Measurements from ENCODE around the gene BNC2.

The BNC2 gene

DNA sequence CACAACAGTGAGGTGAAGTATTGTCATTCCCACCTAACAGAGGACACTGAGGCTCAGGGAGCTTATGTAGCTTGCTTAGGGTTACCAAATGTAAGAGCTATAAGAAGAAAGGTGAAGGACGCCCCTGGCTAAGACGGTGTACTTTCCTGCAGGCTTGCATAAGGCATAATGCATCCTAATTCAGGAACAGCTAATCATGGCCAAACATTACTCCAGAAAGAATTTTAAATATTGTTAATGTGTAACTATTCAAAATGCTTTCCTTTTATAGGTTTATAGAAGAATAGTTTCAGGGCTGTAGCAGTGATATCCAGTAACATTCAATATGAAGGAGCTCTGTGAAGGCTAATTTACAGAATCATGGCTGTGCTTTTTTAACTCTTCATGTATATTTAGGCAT lies 479.1 kb downstream of the BNC2 start:
- no peaks in the 10 kb centered on the region for H3K27me3 ChIP-seq (ENCODE audit: control insufficient read depth, insufficient read depth, low read length)
- no peaks in the 10 kb centered on the region for H3K4me1 ChIP-seq (ENCODE audit: control insufficient read depth, insufficient read depth, low read length)
- peaks cover 8% of the 10 kb centered on the region for H3K9me3 ChIP-seq (ENCODE audit: control insufficient read depth, low read length)
- H3K9ac ChIP-seq (ENCODE audit: low read length): no peak overlapping the region
- H3K4me3 ChIP-seq (ENCODE audit: low read length): no peak overlapping the region
- no peaks in the 10 kb centered on the region for H3K36me3 ChIP-seq (ENCODE audit: control insufficient read depth, insufficient read depth, low read length)

DNA sequence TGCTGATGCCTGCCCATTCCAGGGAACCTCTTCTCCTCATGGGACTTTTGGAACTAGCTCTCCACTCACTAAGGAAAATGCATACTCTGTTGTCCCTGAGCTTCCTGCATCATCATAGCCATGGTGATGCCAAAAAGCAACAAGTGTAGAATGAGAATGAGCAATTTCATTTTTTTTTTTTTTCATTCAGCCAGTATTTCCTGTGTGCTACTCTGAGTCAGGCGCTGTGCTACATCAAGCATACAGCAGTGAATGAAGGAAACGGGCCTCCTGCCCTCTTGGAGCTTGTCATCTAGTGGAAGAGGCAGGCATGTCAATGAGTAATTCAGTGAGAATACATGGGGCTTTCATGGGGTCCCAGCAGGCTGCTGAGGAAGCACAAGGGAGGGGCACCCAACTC lies 483.1 kb downstream of the BNC2 start:
- Histone ChIP-seq H3K9ac (ENCODE audit: low read length) (no peak overlapping the region), H3K4me3 (ENCODE audit: low read length) (no peak overlapping the region), H3K4me1 (ENCODE audit: control insufficient read depth, insufficient read depth, low read length) (no peaks in the 10 kb centered on the region), H3K27me3 (ENCODE audit: control insufficient read depth, insufficient read depth, low read length) (no peaks in the 10 kb centered on the region), H3K36me3 (ENCODE audit: control insufficient read depth, insufficient read depth, low read length) (no peaks in the 10 kb centered on the region), H3K9me3 (ENCODE audit: control insufficient read depth, low read length) (no peaks in the 10 kb centered on the region)

DNA sequence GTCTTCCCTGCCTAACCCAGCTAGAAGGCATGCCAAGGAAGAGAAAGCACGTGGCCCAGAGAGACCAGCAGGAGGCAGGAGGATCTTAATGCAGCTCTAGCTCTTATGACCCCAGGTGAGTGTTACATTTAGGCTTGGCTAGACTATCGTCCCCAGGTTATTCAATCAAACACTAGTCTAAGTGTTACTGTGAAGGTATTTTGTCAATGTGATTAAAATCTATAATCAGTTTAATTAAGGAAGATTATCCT lies 483.7 kb downstream of the BNC2 start:
- H3K9ac ChIP-seq (ENCODE audit: low read length): no peak overlapping the region
- H3K9me3 ChIP-seq (ENCODE audit: control insufficient read depth, low read length): no peaks in the 10 kb centered on the region
- no peaks in the 10 kb centered on the region for H3K36me3 ChIP-seq (ENCODE audit: control insufficient read depth, insufficient read depth, low read length)
- H3K27me3 ChIP-seq (ENCODE audit: control insufficient read depth, insufficient read depth, low read length): no peaks in the 10 kb centered on the region
- no peaks in the 10 kb centered on the region for H3K4me1 ChIP-seq (ENCODE audit: control insufficient read depth, insufficient read depth, low read length)
- no peak overlapping the region for H3K4me3 ChIP-seq (ENCODE audit: low read length)

DNA sequence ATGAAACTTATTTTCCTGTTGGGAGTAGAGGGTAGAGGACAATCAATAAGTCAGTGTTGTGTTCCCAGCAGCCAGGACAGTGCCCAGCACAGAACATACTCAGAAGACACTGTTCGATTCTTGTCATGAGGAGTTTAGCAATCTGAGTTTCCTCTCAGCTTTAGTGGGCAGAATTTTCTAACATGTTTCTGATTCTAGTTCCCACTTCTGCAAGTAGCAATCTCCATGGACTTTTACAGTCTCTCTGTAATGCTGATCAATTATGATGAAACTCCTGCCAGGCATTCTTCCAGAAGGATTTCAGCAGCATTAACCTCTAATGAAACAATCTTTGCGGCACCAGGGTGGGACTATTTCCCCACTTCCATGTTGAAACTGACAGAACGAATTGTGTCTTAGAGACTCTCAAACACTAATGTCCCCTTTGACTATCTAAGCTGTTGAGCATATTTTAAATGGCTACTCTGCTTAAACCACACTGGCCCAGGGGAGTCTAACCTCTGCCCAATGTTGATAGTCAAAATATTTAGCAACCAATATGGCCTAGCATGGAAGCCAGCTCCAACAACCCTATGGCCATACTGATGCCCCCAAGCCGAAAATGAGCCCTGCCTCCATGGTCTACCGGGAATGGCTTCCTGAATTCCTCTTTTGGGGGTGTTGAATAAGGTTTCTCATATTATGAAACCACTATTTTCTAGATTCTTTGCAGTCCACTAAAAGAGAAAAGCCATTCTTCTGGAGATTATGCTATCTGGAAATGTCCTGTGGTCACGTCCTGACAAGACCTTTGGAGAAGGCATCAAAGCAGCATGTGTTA lies 484.3 kb downstream of the BNC2 start:
- no peaks in the 10 kb centered on the region for H3K36me3 ChIP-seq (ENCODE audit: control insufficient read depth, insufficient read depth, low read length)
- no peaks in the 10 kb centered on the region for H3K27me3 ChIP-seq (ENCODE audit: control insufficient read depth, insufficient read depth, low read length)
- H3K9ac ChIP-seq (ENCODE audit: low read length): no peak overlapping the region
- no peak overlapping the region for H3K4me3 ChIP-seq (ENCODE audit: low read length)
- H3K9me3 ChIP-seq (ENCODE audit: control insufficient read depth, low read length): no peaks in the 10 kb centered on the region
- H3K4me1 ChIP-seq (ENCODE audit: control insufficient read depth, insufficient read depth, low read length): no peaks in the 10 kb centered on the region

DNA sequence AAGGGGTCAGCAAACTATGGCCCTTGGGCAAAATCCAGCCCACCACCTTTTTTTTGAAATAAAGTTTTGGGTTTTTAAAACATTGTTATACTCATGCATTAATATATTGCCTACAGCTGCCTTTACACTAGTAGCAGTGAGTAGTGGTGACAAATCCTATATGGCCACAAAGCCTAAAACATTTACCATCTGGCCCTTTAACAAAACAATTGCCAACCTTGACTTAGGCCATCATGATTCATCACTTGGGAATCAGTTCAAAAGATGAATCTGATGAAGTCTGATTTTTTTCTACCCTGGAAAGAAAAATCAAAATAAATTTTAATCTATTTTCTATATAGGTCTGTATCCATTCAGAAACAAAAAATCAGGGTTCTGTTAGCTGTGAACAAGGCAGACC lies 484.9 kb downstream of the BNC2 start:
- H3K27me3 ChIP-seq (ENCODE audit: control insufficient read depth, insufficient read depth, low read length): no peaks in the 10 kb centered on the region
- H3K4me1 ChIP-seq (ENCODE audit: control insufficient read depth, insufficient read depth, low read length): no peaks in the 10 kb centered on the region
- no peak overlapping the region for H3K9ac ChIP-seq (ENCODE audit: low read length)
- no peaks in the 10 kb centered on the region for H3K36me3 ChIP-seq (ENCODE audit: control insufficient read depth, insufficient read depth, low read length)
- no peak overlapping the region for H3K4me3 ChIP-seq (ENCODE audit: low read length)
- no peaks in the 10 kb centered on the region for H3K9me3 ChIP-seq (ENCODE audit: control insufficient read depth, low read length)

DNA sequence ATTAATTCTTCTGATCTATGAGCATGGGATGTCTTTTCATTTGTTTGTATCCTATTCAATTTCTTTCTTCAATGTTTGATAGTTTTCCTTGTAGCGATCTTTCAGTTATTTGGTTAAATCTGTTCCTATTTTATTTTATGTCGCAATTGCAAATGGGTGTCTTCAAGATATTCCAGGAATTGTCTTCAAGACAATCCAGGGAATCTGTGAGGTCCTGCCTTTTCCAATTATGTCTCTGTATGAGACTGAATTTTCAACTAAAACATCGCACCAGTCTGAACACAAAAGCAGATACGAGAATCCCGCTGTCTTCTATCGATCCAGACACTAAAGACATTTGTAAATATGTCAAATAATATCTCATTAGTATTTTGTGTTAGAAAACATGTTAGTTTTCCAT lies 485.5 kb downstream of the BNC2 start:
- no peaks in the 10 kb centered on the region for H3K27me3 ChIP-seq (ENCODE audit: control insufficient read depth, insufficient read depth, low read length)
- no peak overlapping the region for H3K4me3 ChIP-seq (ENCODE audit: low read length)
- H3K4me1 ChIP-seq (ENCODE audit: control insufficient read depth, insufficient read depth, low read length): no peaks in the 10 kb centered on the region
- H3K9ac ChIP-seq (ENCODE audit: low read length): no peak overlapping the region
- H3K36me3 ChIP-seq (ENCODE audit: control insufficient read depth, insufficient read depth, low read length): no peaks in the 10 kb centered on the region
- no peaks in the 10 kb centered on the region for H3K9me3 ChIP-seq (ENCODE audit: control insufficient read depth, low read length)

DNA sequence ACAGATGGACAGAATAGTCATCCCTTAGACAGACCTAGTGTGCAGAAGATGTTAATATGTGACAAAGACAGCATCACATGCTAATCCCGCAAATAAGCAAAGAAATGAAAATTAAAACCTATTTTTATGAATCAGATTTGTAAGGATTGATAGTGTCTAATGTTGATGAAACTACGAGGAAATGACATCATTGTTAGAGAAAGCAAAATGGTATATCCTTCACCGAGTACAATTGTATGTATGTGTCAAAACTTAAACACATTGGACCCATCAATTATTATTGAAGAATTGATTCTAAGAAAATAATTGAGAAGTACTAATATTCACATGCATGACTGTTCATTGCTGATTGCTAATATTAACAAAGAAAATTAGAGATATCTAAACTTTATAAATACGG lies 493.2 kb downstream of the BNC2 start:
- no peak overlapping the region for H3K9ac ChIP-seq (ENCODE audit: low read length)
- no peaks in the 10 kb centered on the region for H3K4me1 ChIP-seq (ENCODE audit: control insufficient read depth, insufficient read depth, low read length)
- no peaks in the 10 kb centered on the region for H3K9me3 ChIP-seq (ENCODE audit: control insufficient read depth, low read length)
- H3K4me3 ChIP-seq (ENCODE audit: low read length): no peak overlapping the region
- H3K36me3 ChIP-seq (ENCODE audit: control insufficient read depth, insufficient read depth, low read length): no peaks in the 10 kb centered on the region
- no peaks in the 10 kb centered on the region for H3K27me3 ChIP-seq (ENCODE audit: control insufficient read depth, insufficient read depth, low read length)

DNA sequence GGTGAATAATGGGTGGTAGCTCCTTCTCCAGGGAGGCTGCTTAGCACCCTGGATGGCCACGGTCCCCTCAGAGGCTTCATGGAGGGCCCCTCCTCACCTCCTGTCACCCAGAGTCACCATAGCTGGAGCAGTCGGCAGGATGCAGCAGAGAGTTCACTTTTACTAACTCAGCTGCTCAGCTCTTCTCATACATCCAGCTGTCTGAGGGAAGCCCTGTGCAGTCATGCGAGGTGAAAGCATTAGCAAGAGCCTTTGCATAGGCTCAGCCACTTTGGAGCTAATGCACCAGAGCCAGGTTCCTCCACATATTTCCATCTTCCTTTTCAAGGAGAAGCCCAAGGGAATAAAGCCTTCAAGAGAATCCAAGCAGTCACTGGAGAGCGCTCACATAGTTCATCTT lies 499.2 kb downstream of the BNC2 start:
- no peak overlapping the region for H3K4me3 ChIP-seq (ENCODE audit: low read length)
- no peak overlapping the region for H3K9ac ChIP-seq (ENCODE audit: low read length)
- no peaks in the 10 kb centered on the region for H3K4me1 ChIP-seq (ENCODE audit: control insufficient read depth, insufficient read depth, low read length)
- H3K27me3 ChIP-seq (ENCODE audit: control insufficient read depth, insufficient read depth, low read length): no peaks in the 10 kb centered on the region
- no peaks in the 10 kb centered on the region for H3K36me3 ChIP-seq (ENCODE audit: control insufficient read depth, insufficient read depth, low read length)
- no peaks in the 10 kb centered on the region for H3K9me3 ChIP-seq (ENCODE audit: control insufficient read depth, low read length)

DNA sequence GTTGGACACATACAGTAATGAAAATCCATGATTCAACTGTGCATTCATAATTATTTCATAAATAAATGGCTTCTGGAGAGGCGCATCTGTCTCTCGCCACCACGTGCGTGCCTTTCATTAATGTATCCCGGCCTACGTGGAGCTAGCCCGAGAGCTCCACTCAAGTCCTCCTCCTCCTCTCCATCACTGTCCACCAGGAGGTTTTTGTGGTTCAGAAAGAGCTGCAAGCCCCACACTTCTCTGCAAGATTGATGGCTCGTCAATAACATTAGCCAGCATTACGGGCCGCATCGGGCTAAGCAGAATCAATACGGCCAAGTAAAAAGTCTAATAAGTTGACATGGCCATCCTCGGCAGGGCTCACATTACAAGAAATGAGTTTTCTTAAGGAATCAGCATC lies 499.8 kb downstream of the BNC2 start:
- Histone ChIP-seq H3K9me3 (ENCODE audit: control insufficient read depth, low read length) (no peaks in the 10 kb centered on the region), H3K27me3 (ENCODE audit: control insufficient read depth, insufficient read depth, low read length) (no peaks in the 10 kb centered on the region), H3K4me1 (ENCODE audit: control insufficient read depth, insufficient read depth, low read length) (no peaks in the 10 kb centered on the region), H3K9ac (ENCODE audit: low read length) (no peak overlapping the region), H3K4me3 (ENCODE audit: low read length) (no peak overlapping the region), H3K36me3 (ENCODE audit: control insufficient read depth, insufficient read depth, low read length) (no peaks in the 10 kb centered on the region)

DNA sequence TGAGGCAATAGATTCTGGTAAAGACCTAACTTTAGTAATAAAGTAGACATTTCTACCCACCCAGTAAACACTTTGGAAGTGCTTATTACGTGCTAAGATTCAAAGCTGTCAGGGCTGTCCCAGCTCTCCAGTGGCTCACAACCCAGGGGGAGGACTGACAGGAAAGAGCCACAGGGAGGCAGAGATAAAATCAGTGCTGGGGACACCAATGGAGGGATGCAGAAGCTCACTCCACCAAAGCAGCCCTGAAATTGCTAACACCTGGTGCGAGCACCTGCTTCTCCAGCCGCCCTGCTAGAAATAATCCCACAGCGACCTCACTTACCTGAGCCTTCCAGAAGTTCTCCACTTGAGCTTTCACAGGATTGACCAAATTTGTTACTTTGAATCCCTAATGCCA lies 501.0 kb downstream of the BNC2 start:
- no peaks in the 10 kb centered on the region for H3K27me3 ChIP-seq (ENCODE audit: control insufficient read depth, insufficient read depth, low read length)
- H3K4me1 ChIP-seq (ENCODE audit: control insufficient read depth, insufficient read depth, low read length): no peaks in the 10 kb centered on the region
- H3K9me3 ChIP-seq (ENCODE audit: control insufficient read depth, low read length): no peaks in the 10 kb centered on the region
- H3K9ac ChIP-seq (ENCODE audit: low read length): no peak overlapping the region
- H3K36me3 ChIP-seq (ENCODE audit: control insufficient read depth, insufficient read depth, low read length): no peaks in the 10 kb centered on the region
- H3K4me3 ChIP-seq (ENCODE audit: low read length): no peak overlapping the region

DNA sequence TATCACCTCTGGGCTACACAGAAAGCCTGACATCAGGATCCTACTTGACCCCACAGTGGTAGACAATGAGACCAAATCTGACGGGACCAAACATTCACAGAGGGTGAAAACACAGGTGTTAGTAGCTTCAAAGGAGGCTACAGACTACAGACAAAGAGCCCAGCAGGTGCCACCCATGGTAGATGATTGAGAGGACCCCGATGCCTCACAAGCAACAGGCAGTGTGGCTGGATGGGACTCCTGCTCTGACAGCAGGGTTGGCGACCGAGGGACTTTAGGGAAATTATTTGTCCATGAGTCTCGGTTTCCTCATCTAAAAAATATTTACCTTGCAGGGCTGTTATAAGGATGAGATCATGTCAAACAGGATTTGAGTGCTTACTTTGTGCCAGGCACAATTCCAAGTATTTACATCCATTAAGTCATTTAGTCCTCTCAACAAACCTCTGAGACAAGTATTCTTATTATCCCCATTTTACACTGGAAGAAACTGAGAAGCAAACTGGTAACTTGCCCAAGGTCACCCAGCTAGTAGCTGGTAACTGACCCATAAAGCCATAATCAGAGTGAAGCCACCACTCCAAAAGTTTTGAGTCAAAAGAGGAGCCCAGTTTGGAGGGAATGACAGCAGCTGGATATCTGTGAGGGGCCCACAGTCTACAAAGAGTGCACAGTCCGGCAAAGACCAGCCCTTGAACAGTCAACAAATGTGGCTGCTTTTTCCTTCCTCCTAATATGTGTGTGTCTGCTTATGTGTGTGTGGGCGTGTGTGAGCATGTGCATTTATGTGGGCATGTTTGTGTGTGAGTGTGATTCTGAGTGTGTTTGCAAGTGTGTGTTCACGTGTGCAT lies 502.0 kb downstream of the BNC2 start:
- no peaks in the 10 kb centered on the region for H3K27me3 ChIP-seq (ENCODE audit: control insufficient read depth, insufficient read depth, low read length)

DNA sequence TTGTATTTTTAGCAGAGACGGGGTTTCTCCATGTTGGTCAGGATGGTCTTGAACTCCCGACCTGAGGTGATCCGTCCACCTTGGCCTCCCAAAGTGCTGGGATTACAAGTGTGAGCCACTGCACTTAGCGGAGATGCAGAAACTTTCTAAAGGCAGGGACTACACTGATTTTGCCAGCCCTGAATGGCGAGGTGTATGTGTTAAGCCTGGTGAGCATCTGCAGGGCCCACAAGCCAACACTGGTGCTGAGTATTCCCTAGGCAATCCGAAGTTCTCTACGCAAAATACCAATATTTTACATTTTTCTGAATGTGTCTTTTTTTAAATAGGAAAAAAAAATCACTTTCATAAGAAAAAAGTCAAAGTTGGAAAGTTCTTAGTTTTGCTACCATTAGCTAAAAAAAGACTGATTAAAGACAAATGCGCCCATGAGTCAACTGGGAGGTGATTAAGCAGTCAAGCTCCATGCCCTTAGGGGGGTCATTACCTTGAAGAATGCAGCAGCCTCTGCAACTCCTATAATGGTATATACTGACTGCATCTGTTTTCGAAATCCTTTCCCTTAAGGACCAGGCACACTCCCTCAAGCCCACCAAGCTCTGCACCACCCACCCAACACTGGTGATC lies 502.8 kb downstream of the BNC2 start:
- no peaks in the 10 kb centered on the region for H3K4me1 ChIP-seq (ENCODE audit: control insufficient read depth, insufficient read depth, low read length)
- H3K9me3 ChIP-seq (ENCODE audit: control insufficient read depth, low read length): no peaks in the 10 kb centered on the region
- no peaks in the 10 kb centered on the region for H3K36me3 ChIP-seq (ENCODE audit: control insufficient read depth, insufficient read depth, low read length)
- H3K27me3 ChIP-seq (ENCODE audit: control insufficient read depth, insufficient read depth, low read length): no peaks in the 10 kb centered on the region
- H3K9ac ChIP-seq (ENCODE audit: low read length): no peak overlapping the region
- no peak overlapping the region for H3K4me3 ChIP-seq (ENCODE audit: low read length)

More for the DNA sequence above, 502.0 kb downstream of the BNC2 start:
- Histone ChIP-seq H3K4me1 (ENCODE audit: control insufficient read depth, insufficient read depth, low read length) (no peaks in the 10 kb centered on the region), H3K9me3 (ENCODE audit: control insufficient read depth, low read length) (no peaks in the 10 kb centered on the region), H3K4me3 (ENCODE audit: low read length) (no peak overlapping the region), H3K9ac (ENCODE audit: low read length) (no peak overlapping the region), H3K36me3 (ENCODE audit: control insufficient read depth, insufficient read depth, low read length) (no peaks in the 10 kb centered on the region)

Data from mucosa of stomach (tissue), 1 donor.